Measurements from ENCODE around the gene SNX22.

DNA sequence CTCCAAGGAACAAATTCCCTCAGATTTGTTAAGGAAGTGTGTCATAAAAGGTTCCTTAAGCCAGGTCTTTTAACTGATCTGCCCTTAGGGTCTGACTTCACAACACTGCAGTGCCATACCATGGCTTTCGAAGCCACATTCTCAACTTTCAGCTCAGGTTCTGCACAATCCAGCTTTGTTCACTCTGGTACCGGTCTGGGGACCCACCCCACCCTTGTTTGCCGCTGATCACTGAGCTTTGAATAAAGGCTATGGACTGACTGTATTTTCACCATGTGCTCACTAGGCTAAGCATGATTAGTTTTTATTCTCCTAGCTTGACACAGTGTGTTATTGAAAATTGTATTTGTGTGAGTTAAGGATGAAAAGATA is 39.9 kb upstream of the SNX22 start:
- TF ChIP-seq, protein P1, sequence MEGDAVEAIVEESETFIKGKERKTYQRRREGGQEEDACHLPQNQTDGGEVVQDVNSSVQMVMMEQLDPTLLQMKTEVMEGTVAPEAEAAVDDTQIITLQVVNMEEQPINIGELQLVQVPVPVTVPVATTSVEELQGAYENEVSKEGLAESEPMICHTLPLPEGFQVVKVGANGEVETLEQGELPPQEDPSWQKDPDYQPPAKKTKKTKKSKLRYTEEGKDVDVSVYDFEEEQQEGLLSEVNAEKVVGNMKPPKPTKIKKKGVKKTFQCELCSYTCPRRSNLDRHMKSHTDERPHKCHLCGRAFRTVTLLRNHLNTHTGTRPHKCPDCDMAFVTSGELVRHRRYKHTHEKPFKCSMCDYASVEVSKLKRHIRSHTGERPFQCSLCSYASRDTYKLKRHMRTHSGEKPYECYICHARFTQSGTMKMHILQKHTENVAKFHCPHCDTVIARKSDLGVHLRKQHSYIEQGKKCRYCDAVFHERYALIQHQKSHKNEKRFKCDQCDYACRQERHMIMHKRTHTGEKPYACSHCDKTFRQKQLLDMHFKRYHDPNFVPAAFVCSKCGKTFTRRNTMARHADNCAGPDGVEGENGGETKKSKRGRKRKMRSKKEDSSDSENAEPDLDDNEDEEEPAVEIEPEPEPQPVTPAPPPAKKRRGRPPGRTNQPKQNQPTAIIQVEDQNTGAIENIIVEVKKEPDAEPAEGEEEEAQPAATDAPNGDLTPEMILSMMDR (IDR thresholded peaks at IDR 0.05; ENCODE audit: low read depth, low read length, missing input control) = no peak
- TF ChIP-seq, protein P2, sequence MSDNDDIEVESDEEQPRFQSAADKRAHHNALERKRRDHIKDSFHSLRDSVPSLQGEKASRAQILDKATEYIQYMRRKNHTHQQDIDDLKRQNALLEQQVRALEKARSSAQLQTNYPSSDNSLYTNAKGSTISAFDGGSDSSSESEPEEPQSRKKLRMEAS (IDR thresholded peaks at IDR 0.05) = no peak
- TF ChIP-seq, protein P3, sequence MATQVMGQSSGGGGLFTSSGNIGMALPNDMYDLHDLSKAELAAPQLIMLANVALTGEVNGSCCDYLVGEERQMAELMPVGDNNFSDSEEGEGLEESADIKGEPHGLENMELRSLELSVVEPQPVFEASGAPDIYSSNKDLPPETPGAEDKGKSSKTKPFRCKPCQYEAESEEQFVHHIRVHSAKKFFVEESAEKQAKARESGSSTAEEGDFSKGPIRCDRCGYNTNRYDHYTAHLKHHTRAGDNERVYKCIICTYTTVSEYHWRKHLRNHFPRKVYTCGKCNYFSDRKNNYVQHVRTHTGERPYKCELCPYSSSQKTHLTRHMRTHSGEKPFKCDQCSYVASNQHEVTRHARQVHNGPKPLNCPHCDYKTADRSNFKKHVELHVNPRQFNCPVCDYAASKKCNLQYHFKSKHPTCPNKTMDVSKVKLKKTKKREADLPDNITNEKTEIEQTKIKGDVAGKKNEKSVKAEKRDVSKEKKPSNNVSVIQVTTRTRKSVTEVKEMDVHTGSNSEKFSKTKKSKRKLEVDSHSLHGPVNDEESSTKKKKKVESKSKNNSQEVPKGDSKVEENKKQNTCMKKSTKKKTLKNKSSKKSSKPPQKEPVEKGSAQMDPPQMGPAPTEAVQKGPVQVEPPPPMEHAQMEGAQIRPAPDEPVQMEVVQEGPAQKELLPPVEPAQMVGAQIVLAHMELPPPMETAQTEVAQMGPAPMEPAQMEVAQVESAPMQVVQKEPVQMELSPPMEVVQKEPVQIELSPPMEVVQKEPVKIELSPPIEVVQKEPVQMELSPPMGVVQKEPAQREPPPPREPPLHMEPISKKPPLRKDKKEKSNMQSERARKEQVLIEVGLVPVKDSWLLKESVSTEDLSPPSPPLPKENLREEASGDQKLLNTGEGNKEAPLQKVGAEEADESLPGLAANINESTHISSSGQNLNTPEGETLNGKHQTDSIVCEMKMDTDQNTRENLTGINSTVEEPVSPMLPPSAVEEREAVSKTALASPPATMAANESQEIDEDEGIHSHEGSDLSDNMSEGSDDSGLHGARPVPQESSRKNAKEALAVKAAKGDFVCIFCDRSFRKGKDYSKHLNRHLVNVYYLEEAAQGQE (IDR thresholded peaks at IDR 0.05) = no peak
- TF ChIP-seq RAD21 (IDR thresholded peaks at IDR 0.05) (no peak), JUND (IDR thresholded peaks at IDR 0.05) (no peak), FOXA2 (IDR thresholded peaks at IDR 0.05) (no peak), YY1 (IDR thresholded peaks at IDR 0.05) (no peak)
- TF ChIP-seq, protein P4, sequence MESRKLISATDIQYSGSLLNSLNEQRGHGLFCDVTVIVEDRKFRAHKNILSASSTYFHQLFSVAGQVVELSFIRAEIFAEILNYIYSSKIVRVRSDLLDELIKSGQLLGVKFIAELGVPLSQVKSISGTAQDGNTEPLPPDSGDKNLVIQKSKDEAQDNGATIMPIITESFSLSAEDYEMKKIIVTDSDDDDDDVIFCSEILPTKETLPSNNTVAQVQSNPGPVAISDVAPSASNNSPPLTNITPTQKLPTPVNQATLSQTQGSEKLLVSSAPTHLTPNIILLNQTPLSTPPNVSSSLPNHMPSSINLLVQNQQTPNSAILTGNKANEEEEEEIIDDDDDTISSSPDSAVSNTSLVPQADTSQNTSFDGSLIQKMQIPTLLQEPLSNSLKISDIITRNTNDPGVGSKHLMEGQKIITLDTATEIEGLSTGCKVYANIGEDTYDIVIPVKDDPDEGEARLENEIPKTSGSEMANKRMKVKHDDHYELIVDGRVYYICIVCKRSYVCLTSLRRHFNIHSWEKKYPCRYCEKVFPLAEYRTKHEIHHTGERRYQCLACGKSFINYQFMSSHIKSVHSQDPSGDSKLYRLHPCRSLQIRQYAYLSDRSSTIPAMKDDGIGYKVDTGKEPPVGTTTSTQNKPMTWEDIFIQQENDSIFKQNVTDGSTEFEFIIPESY (IDR thresholded peaks at IDR 0.05) = no peak

Data from liver (tissue), 3 donors.